GM12878 (cell line): ENCODE measurements around the gene HMCN1. TPM values are rescaled to one million over a fixed set of nuclear protein-coding genes. Genes with fewer than 3 reads are reported as not detected.

Experiments used
- ATAC-seq: fragments of 200-7000 bp; cut with Tn5 transposase; 3 replicates; pipeline ENCODE4 v1.9.1; 2020; ENCODE audit warnings: mild to moderate bottlenecking, moderate library complexity
- BruUV-seq: library from RNA; stranded (reverse); fragments of 400-500 nt; replicated peaks from 2 replicates; lab custom pipeline; 2021; lab: Mats Ljungman, UMichigan
- CTCF ChIA-PET: fragments of 300-600 bp; sonication (Branson Sonifier 250); formaldehyde crosslinking; extraction: SDS; loops from one replicate; lab custom pipeline; 2021; ENCODE audit warnings: inconsistent platforms; lab: Yijun Ruan, JAX
- POLR2A ChIA-PET: fragments of 350-600 bp; formaldehyde crosslinking; extraction: SDS; loops from one replicate; lab custom pipeline; 2021; ENCODE audit warnings: inconsistent platforms; lab: Charles Lee
- RAD21 ChIA-PET: fragments of 300-600 bp; sonication (Branson Sonifier 250); formaldehyde crosslinking; loops from one replicate; lab custom pipeline; 2023; ENCODE audit warnings: antibody characterized with exemption; ENCODE audit not compliant: unreplicated experiment; lab: Charles Lee
- SMC1A ChIA-PET: fragments of 300-600 bp; sonication (Branson Sonifier 250); formaldehyde crosslinking; loops from one replicate; lab custom pipeline; 2023; ENCODE audit not compliant: unreplicated experiment, uncharacterized antibody; lab: Charles Lee
- DNase-seq: peaks from one replicate; pipeline ENCODE4 v3.0.0-alpha.2; 2011; ENCODE audit warnings: low read depth, low spot score
- FAIRE-seq: peaks from 3 replicates; lab custom pipeline; 2011; peaks lifted over from hg19 to GRCh38; lab: Jason Lieb, UNC
- H2AFZ ChIP-seq: 2 replicates; pipeline ENCODE4 v1.6.0; 2011; ENCODE audit warnings: low read depth, low read length, control low read depth; ENCODE audit not compliant: control insufficient read depth
- H3K27ac ChIP-seq: 2 replicates; pipeline ENCODE4 v1.5.1; 2011; ENCODE audit warnings: control low read depth; ENCODE audit not compliant: control insufficient read depth, insufficient read depth
- H3K27me3 ChIP-seq, 2 experiments: replicated peaks in 1 of 2; 2 replicates each; pipeline versions ENCODE4 v1.6.0 to v1.6.1; 2011; ENCODE audit warnings: low read length in 1 of 2; ENCODE audit not compliant: control insufficient read depth in 2 of 2, insufficient read depth in 2 of 2
- H3K36me3 ChIP-seq, 2 experiments: 2 replicates each; pipeline ENCODE4 v1.5.1; 2011; ENCODE audit warnings: low read length in 1 of 2; ENCODE audit not compliant: control insufficient read depth in 2 of 2, insufficient read depth in 2 of 2
- H3K4me1 ChIP-seq: 2 replicates; pipeline ENCODE4 v1.6.1; 2011; ENCODE audit warnings: mild to moderate bottlenecking, low read length, moderate library complexity, mixed read lengths; ENCODE audit not compliant: control insufficient read depth, insufficient read depth
- H3K4me2 ChIP-seq: 2 replicates; pipeline ENCODE4 v1.6.0; 2011; ENCODE audit warnings: control low read depth; ENCODE audit not compliant: control insufficient read depth, insufficient read depth
- H3K4me3 ChIP-seq: fragments of 200-600 bp; sonication (generic); 2 replicates; pipeline ENCODE4 v1.5.1; 2016
- H3K79me2 ChIP-seq: 2 replicates; pipeline ENCODE4 v1.6.0; 2011; ENCODE audit warnings: low read length; ENCODE audit not compliant: control insufficient read depth, insufficient read depth
- H3K9ac ChIP-seq: 2 replicates; pipeline ENCODE4 v1.8.0; 2011; ENCODE audit warnings: low read length, control low read depth, mixed read lengths; ENCODE audit not compliant: control insufficient read depth, insufficient read depth
- H3K9me3 ChIP-seq: replicated peaks from 3 replicates; pipeline ENCODE4 v1.5.1; 2011; ENCODE audit warnings: mild to moderate bottlenecking, low read length; ENCODE audit not compliant: control insufficient read depth, insufficient read depth
- H4K20me1 ChIP-seq: 2 replicates; pipeline ENCODE4 v1.6.0; 2011; ENCODE audit not compliant: control insufficient read depth, insufficient read depth
- BACH1 ChIP-seq: fragments of 450-650 bp; IDR thresholded peaks from 2 replicates; pipeline ENCODE4 v1.6.1; 2017; ENCODE audit warnings: mild to moderate bottlenecking, borderline replicate concordance
- BCL11A ChIP-seq: IDR thresholded peaks from 2 replicates; pipeline ENCODE4 v1.6.1; 2011; ENCODE audit warnings: low read depth, low read length
- BMI1 ChIP-seq: fragments of 450-650 bp; IDR thresholded peaks from 2 replicates; pipeline ENCODE4 v1.6.1; 2016; ENCODE audit warnings: mild to moderate bottlenecking, moderate library complexity, borderline replicate concordance
- CREM ChIP-seq: IDR thresholded peaks from 2 replicates; pipeline ENCODE4 v1.6.1; 2014; ENCODE audit warnings: antibody characterized with exemption, low read depth
- E2F8 ChIP-seq: fragments of 450-650 bp; IDR thresholded peaks from 2 replicates; pipeline ENCODE4 v1.6.1; 2018; ENCODE audit warnings: mild to moderate bottlenecking, low read depth, moderate library complexity; ENCODE audit not compliant: partially characterized antibody
- LARP7 ChIP-seq: fragments of 450-650 bp; IDR thresholded peaks from 2 replicates; pipeline ENCODE4 v1.6.1; 2017; ENCODE audit warnings: mild to moderate bottlenecking
- MAX ChIP-seq: IDR thresholded peaks from 2 replicates; pipeline ENCODE4 v1.6.1; 2012; ENCODE audit warnings: low read depth, low read length, improper control_type of control experiment
- MTA2 ChIP-seq: fragments of 450-650 bp; IDR thresholded peaks from 2 replicates; pipeline ENCODE4 v1.6.1; 2016; ENCODE audit warnings: low read depth, mild to moderate bottlenecking, moderate library complexity
- MTA3 ChIP-seq: IDR thresholded peaks from 2 replicates; pipeline ENCODE4 v1.6.1; 2012; ENCODE audit warnings: low read length, inconsistent platforms, borderline replicate concordance
- ZNF217 ChIP-seq: fragments of 450-650 bp; IDR thresholded peaks from 2 replicates; pipeline ENCODE4 v1.6.1; 2017; ENCODE audit warnings: antibody characterized with exemption, mild to moderate bottlenecking
- ZNF24 ChIP-seq: fragments of 450-650 bp; IDR thresholded peaks from 2 replicates; pipeline ENCODE4 v1.6.1; 2017; ENCODE audit warnings: antibody characterized with exemption, mild to moderate bottlenecking
- WGBS: methylation state at CpG from one replicate; pipeline ENCODE4 v1.1.6; 2016; ENCODE audit warnings: low lambda C conversion rate; ENCODE audit not compliant: insufficient replicate concordance, insufficient coverage; ENCODE audit errors: missing lambda C conversion rate; 5-methylcytosine and 5-hydroxymethylcytosine counted together
- in situ Hi-C: fragments of 300-500 bp; cut with MboI; formaldehyde crosslinking; loops from 9 replicates; pipeline ENCODE4 v1.14.3; 2018; ENCODE audit warnings: mixed read lengths
- intact Hi-C: fragments of 100-400 bp; cut with micrococcal nuclease; formaldehyde crosslinking; loops from one replicate; pipeline ENCODE4 v1.14.2; 2022; ENCODE audit not compliant: unreplicated experiment
- polyA plus RNA-seq, 11 experiments: library from polyadenylated mRNA; depleted of rRNA in 4 of 11; unstranded in 6 of 11; stranded (reverse) in 5 of 11; fragments of >200 nt; fragmentation: Nextera tagmentation in 4 of 11; fragmentation: Illumina TruSeq in 1 of 11; extraction: Ambion mirVana in 4 of 11; extraction: Trizol in 1 of 11; gene quantifications; 1 replicate in 1 of 11; 2 replicates in 10 of 11; pipeline versions ENCODE4 v1.2.1 to v1.2.3, GENCODE V29; 2011 to 2016; ENCODE audit warnings: inconsistent platforms in 2 of 11, missing spikeins in 2 of 11, low read depth in 1 of 11
- total RNA-seq, 4 experiments: library from RNA; depleted of rRNA in 3 of 4; stranded (reverse); fragments of >200 nt in 3 of 4; fragmentation: Illumina TruSeq in 1 of 4; extraction: Trizol in 1 of 4; gene quantifications; 2 replicates each; pipeline versions ENCODE4 v1.2.1 to v1.2.3, GENCODE V29; 2013 to 2021

HMCN1 gene
- total and polyA plus RNA-seq, 10 of the 15 experiments (the other 5 are each of a cell fraction or from before 2014, with no cell fraction given), result under 0.01 to 0.07 TPM; not detected in 8

- no peaks in the 10 kb centered on the region for H3K27me3 ChIP-seq
Observed at GRCh38 chr1:185991266-185991665, 257.1 kb downstream of the HMCN1 start.

More at GRCh38 chr1:185991266-185991665, 257.1 kb downstream of the HMCN1 start:
- no TSS peak for BruUV-seq
- no peaks in the 10 kb centered on the region for H4K20me1 ChIP-seq
- no peak overlapping the region for H2AFZ ChIP-seq
- ChIA-PET CTCF (no interaction called here), SMC1A (interaction anchor here (0.7 kb wide), 1 partner anchor 419 kb away, joined by 4 read pairs; no protein-coding TSS in a partner anchor), RAD21 (no interaction called here), POLR2A (no interaction called here)
- no peak for FAIRE-seq
- ATAC-seq, result no peak
- 0% methylated on average over 2 of the region's 2 CpGs for WGBS
- no peak overlapping the region for H3K4me2 ChIP-seq
- no peaks in the 10 kb centered on the region for H3K36me3 ChIP-seq
- H3K27ac ChIP-seq, result no peak overlapping the region
- H3K9ac ChIP-seq, result no peak overlapping the region
- no peaks in the 10 kb centered on the region for H3K9me3 ChIP-seq
- H3K79me2 ChIP-seq, result no peaks in the 10 kb centered on the region
- DNase-seq, result no peak
- no peak overlapping the region for H3K4me3 ChIP-seq
- no peaks in the 10 kb centered on the region for H3K4me1 ChIP-seq
- TF ChIP-seq BMI1 (no peak), ZNF24 (no peak), ZNF217 (no peak), MTA2 (no peak), LARP7 (no peak), MTA3 (no peak), E2F8 (no peak), BCL11A (no peak), BACH1 (no peak), CREM (no peak), MAX (no peak)
- intact Hi-C loops (no loop called here), in situ Hi-C loops (no loop called here)
